Trophoblast cell (in vitro differentiated cells and primary cell): Measurements from ENCODE around the gene QSOX1.
A peak's percentile ranks its signal among the peaks of the same experiment; 100 is the strongest.

ENCODE experiments used
- DNase-seq, 2 donors: peaks; one replicate each; pipeline ENCODE4 v3.0.0-alpha.2; 2016
- H2AFZ ChIP-seq: 2 replicates; pipeline ENCODE4 v1.6.1; 2013; ENCODE audit warnings: low read length, moderate library complexity, mild to moderate bottlenecking; ENCODE audit not compliant: insufficient read depth, poor library complexity
- H2AK5ac ChIP-seq: 2 replicates; pipeline ENCODE4 v1.6.1; 2013; ENCODE audit warnings: mild to moderate bottlenecking, low read length
- H2BK120ac ChIP-seq: 2 replicates; pipeline ENCODE4 v1.6.1; 2013; ENCODE audit warnings: low read length, mild to moderate bottlenecking, moderate library complexity; ENCODE audit not compliant: insufficient read depth, poor library complexity
- H2BK12ac ChIP-seq: 2 replicates; pipeline ENCODE4 v1.6.1; 2013; ENCODE audit warnings: mild to moderate bottlenecking, low read length, moderate library complexity
- H2BK5ac ChIP-seq: 2 replicates; pipeline ENCODE4 v1.6.1; 2013; ENCODE audit warnings: low read length, low read depth, moderate library complexity, mild to moderate bottlenecking; ENCODE audit not compliant: poor library complexity
- H3K14ac ChIP-seq: 2 replicates; pipeline ENCODE4 v1.6.1; 2013; ENCODE audit warnings: mild to moderate bottlenecking, low read length
- H3K18ac ChIP-seq: 2 replicates; pipeline ENCODE4 v1.6.1; 2013; ENCODE audit warnings: mild to moderate bottlenecking, low read length
- H3K23ac ChIP-seq: 2 replicates; pipeline ENCODE4 v1.6.1; 2013; ENCODE audit warnings: low read length
- H3K27ac ChIP-seq: 2 replicates; pipeline ENCODE4 v1.5.1; 2013; ENCODE audit warnings: low read depth, mild to moderate bottlenecking, inconsistent platforms, low read length, moderate library complexity
- H3K27me3 ChIP-seq: 2 replicates; pipeline ENCODE4 v1.6.1; 2013; ENCODE audit warnings: inconsistent platforms, mild to moderate bottlenecking, low read length, moderate library complexity; ENCODE audit not compliant: insufficient read depth
- H3K36me3 ChIP-seq, 2 experiments: 1 replicate in 1 of 2; 2 replicates in 1 of 2; pipeline ENCODE4 v1.6.1; 2013; ENCODE audit warnings: low read length in 2 of 2, mild to moderate bottlenecking in 2 of 2, moderate library complexity in 1 of 2; ENCODE audit not compliant: insufficient read depth in 2 of 2, control insufficient read depth in 1 of 2
- H3K4ac ChIP-seq: 2 replicates; pipeline ENCODE4 v1.6.1; 2013; ENCODE audit warnings: low read depth, mild to moderate bottlenecking, low read length, moderate library complexity
- H3K4me1 ChIP-seq, 2 experiments: 1 replicate in 1 of 2; 2 replicates in 1 of 2; pipeline ENCODE4 v1.6.1; 2013; ENCODE audit warnings: low read length in 2 of 2, mild to moderate bottlenecking in 2 of 2, moderate library complexity in 1 of 2; ENCODE audit not compliant: insufficient read depth in 2 of 2, control insufficient read depth in 1 of 2
- H3K4me2 ChIP-seq: 2 replicates; pipeline ENCODE4 v1.6.1; 2013; ENCODE audit warnings: inconsistent platforms, mild to moderate bottlenecking, low read length, moderate library complexity
- H3K4me3 ChIP-seq: 2 replicates; pipeline ENCODE4 v1.5.1; 2013; ENCODE audit warnings: mild to moderate bottlenecking, low read depth, low read length, inconsistent platforms
- H3K79me1 ChIP-seq: one replicate; pipeline ENCODE4 v1.6.1; 2013; ENCODE audit warnings: low read length
- H3K79me2 ChIP-seq: 2 replicates; pipeline ENCODE4 v1.6.1; 2013; ENCODE audit warnings: low read length, mild to moderate bottlenecking; ENCODE audit not compliant: control insufficient read depth, insufficient read depth, poor library complexity
- H3K9ac ChIP-seq: 2 replicates; pipeline ENCODE4 v1.6.1; 2013; ENCODE audit warnings: mild to moderate bottlenecking, low read length
- H3K9me3 ChIP-seq: 2 replicates; pipeline ENCODE4 v1.6.1; 2013; ENCODE audit warnings: low read depth, mild to moderate bottlenecking, control low read depth, inconsistent platforms, low read length; ENCODE audit not compliant: insufficient read depth
- H4K12ac ChIP-seq: 2 replicates; pipeline ENCODE4 v1.6.1; 2013; ENCODE audit warnings: low read depth, mild to moderate bottlenecking, low read length, moderate library complexity
- H4K8ac ChIP-seq: 2 replicates; pipeline ENCODE4 v1.6.1; 2013; ENCODE audit warnings: low read depth, mild to moderate bottlenecking, low read length, moderate library complexity
- H4K91ac ChIP-seq: one replicate; pipeline ENCODE4 v1.6.1; 2013; ENCODE audit warnings: low read depth, mild to moderate bottlenecking, low read length, moderate library complexity
- WGBS: extraction: QIAGEN DNeasy Blood & Tissue Kit; methylation state at CpG from one replicate; pipeline ENCODE4 v1.1.7; 2013; ENCODE audit warnings: missing lambda C conversion rate; ENCODE audit not compliant: insufficient read length, insufficient coverage; ENCODE audit errors: extremely low coverage; 5-methylcytosine and 5-hydroxymethylcytosine counted together

Gene QSOX1

DNA sequence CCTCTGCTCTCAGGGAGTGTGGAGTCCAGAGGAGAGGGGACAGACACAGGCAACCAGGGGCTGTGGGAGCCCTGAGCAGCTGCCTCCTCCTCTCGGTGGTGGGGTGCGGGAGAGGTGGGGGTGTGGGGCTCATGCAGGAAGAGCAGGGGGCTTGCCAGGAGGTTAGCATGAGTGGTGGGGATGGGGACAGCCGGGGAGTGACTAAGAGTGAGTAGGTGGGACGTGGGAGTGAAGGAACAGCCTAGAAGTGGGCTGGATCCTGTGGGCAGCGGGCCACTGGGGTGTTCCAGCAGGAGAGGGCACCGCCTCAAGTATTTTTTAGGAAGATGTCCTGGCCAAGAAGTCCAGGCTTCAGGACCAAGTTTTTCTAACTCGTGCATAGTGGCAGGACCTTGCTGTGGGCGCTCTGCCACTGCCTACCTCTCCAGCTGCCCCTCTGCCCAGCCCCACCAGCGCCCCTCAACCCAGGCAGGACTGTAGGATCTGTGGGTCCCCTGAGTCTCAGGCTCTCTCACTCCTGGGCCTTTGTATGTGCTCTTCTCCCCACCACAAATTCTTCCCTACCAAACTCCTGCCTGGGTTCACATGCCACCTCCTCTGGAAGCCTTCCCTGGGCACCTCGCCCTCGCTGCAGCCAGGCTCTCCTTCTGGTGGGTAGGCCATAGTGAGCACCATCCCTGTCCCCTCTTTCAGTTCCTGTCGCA lies 56.6 kb downstream of the QSOX1 start:
- Histone ChIP-seq H3K4me2 (no peak overlapping the region), H3K36me3 (no peaks in the 10 kb centered on the region), H3K9me3 (no peaks in the 10 kb centered on the region), H2AFZ (no peak overlapping the region), H3K79me1 (no peaks in the 10 kb centered on the region), H2BK12ac (no peak overlapping the region), H3K27me3 (no peaks in the 10 kb centered on the region), H3K79me2 (no peaks in the 10 kb centered on the region), H3K14ac (no peak overlapping the region), H2BK5ac (no peak overlapping the region), H4K8ac (no peak overlapping the region), H3K4ac (no peak overlapping the region), H3K18ac (no peak overlapping the region), H4K91ac (no peak overlapping the region), H2BK120ac (no peak overlapping the region), H3K9ac (no peak overlapping the region), H2AK5ac (no peak overlapping the region), H3K23ac (no peak overlapping the region), H4K12ac (no peak overlapping the region), H3K4me3 (no peak overlapping the region), H3K4me1 (no peaks in the 10 kb centered on the region), H3K27ac (no peak overlapping the region)
- DNase-seq: no peak
- WGBS: no CpG with 5 or more reads among the region's 12 CpGs

DNA sequence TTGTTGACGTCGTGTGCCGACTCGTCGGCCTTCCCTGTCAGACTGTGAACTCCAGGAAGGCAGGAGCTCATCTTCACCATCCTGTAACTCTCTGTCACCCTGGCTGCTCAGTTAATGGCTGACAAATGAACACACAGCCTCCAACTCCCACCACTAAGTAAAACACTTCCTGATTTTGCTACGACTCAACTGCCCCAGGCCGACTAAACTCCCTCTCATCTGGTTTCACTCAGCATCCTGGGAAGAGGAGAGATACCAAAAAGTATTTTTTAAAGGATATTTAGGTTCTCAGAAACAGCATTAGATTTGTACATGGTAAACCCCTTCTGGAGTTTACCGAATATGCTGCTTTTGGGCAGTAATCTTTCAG lies 57.2 kb downstream of the QSOX1 start:
- no peaks in the 10 kb centered on the region for H3K79me2 ChIP-seq
- H3K23ac ChIP-seq: no peak overlapping the region
- no peak overlapping the region for H2AFZ ChIP-seq
- no peaks in the 10 kb centered on the region for H3K9me3 ChIP-seq
- no peaks in the 10 kb centered on the region for H3K27me3 ChIP-seq
- no peak overlapping the region for H3K4me3 ChIP-seq
- H3K14ac ChIP-seq: no peak overlapping the region
- H4K12ac ChIP-seq: no peak overlapping the region
- no peak overlapping the region for H3K18ac ChIP-seq
- H3K9ac ChIP-seq: no peak overlapping the region
- no peaks in the 10 kb centered on the region for H3K79me1 ChIP-seq
- H4K91ac ChIP-seq: no peak overlapping the region
- H4K8ac ChIP-seq: no peak overlapping the region
- H3K36me3 ChIP-seq: no peaks in the 10 kb centered on the region
- DNase-seq: no peak
- no peak overlapping the region for H3K27ac ChIP-seq
- H2BK120ac ChIP-seq: no peak overlapping the region
- H2BK5ac ChIP-seq: no peak overlapping the region
- WGBS: no CpG with 5 or more reads among the region's 8 CpGs
- H3K4me1 ChIP-seq: no peaks in the 10 kb centered on the region
- H2AK5ac ChIP-seq: no peak overlapping the region
- H2BK12ac ChIP-seq: no peak overlapping the region
- no peak overlapping the region for H3K4ac ChIP-seq
- no peak overlapping the region for H3K4me2 ChIP-seq

DNA sequence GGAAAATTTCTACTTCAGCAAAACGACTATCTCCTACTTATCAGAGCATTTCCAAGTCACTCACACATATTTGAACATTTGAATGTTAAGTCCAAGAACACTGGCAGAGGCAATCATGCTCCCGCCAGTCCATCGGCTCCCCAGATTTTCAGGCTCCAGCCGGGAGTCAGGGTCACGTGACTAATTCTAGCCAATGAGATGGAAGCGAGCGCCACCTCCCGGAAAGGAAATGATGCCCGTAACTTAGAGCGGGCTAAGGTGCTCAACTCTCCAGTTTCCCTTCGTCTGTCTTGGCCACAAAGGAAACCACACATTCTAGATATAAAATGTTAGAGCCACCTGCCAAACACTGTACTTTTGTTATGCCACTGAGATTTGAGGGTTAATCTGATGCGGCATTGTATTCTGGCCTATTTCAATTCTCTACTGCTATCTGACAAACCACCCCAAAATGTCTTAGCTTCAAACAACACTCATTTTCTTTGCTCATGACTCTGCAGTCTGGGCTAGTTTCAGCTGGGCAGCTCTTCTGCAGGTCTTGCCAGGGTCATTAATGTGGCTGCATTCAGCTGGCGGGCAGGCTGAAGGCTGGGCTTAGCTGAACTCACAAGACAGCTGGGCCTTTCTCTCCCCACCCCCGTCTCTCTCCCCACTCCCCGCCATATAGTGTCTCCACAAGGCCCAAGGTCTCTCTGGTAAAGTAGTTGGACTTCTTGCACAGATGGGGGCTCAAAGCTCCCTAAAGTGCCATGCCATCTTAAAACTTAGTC lies 58.9 kb downstream of the QSOX1 start:
- no CpG with 5 or more reads among the region's 15 CpGs for WGBS
- Histone ChIP-seq H3K27me3 (no peaks in the 10 kb centered on the region), H2AK5ac (no peak overlapping the region), H4K91ac (no peak overlapping the region), H3K18ac (no peak overlapping the region), H3K4me1 (no peaks in the 10 kb centered on the region), H3K9ac (no peak overlapping the region), H2BK12ac (no peak overlapping the region), H3K79me1 (no peaks in the 10 kb centered on the region), H3K36me3 (no peaks in the 10 kb centered on the region), H3K23ac (no peak overlapping the region), H4K8ac (no peak overlapping the region), H4K12ac (no peak overlapping the region), H3K4me2 (peak overlapping the region; percentile 33), H3K4ac (no peak overlapping the region), H3K9me3 (no peaks in the 10 kb centered on the region), H3K79me2 (no peaks in the 10 kb centered on the region), H3K4me3 (no peak overlapping the region), H2BK120ac (no peak overlapping the region), H2BK5ac (no peak overlapping the region), H3K27ac (no peak overlapping the region), H2AFZ (no peak overlapping the region), H3K14ac (no peak overlapping the region)
- peak; percentile 38 to 77 for DNase-seq

DNA sequence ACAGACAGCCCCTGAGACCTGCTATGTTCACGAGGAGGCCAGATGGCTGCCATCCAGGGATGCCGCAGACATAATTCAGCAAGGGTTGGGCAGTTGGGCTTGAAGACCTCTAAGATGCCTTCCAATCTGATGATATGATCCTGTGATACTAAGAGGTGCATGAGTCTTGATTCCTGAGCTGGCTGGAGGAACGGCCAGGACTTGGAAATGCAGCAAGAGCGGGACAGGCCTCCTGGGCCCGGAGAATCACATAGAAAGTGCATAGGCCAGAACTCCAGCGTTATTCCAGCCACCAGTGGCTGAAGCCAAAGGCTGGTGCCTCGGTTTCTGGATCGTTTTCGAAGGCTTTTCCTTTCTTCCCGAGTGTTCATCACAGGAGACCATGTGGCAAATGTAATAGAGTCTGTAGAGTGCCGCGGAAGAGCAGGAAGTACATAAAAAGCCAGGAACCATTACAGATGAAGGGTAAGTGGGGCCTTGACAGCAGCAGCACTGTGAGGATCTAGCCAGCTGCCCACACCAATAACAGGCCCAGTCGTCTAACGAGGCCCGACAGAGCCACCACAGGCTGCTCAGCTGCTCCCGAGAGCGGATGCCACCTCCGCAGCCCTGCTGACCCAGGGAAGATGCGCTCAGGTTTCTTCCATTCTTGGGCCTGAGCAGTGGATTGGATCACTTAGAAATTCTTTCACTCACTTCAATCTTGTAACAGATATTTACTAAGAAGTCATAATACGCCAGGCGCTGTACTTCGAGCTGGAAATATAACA lies 61.4 kb downstream of the QSOX1 start:
- Histone ChIP-seq H2BK12ac (no peak overlapping the region), H4K12ac (no peak overlapping the region), H3K14ac (no peak overlapping the region), H3K4me3 (no peak overlapping the region), H4K8ac (no peak overlapping the region), H2BK120ac (no peak overlapping the region), H3K36me3 (no peaks in the 10 kb centered on the region), H3K23ac (no peak overlapping the region), H3K4ac (no peak overlapping the region), H2BK5ac (no peak overlapping the region), H4K91ac (no peak overlapping the region), H2AFZ (no peak overlapping the region), H3K79me1 (no peaks in the 10 kb centered on the region), H2AK5ac (no peak overlapping the region), H3K4me2 (no peak overlapping the region), H3K9me3 (no peaks in the 10 kb centered on the region), H3K79me2 (no peaks in the 10 kb centered on the region), H3K27ac (no peak overlapping the region), H3K18ac (no peak overlapping the region), H3K27me3 (no peaks in the 10 kb centered on the region), H3K9ac (no peak overlapping the region), H3K4me1 (no peaks in the 10 kb centered on the region)
- WGBS: no CpG with 5 or more reads among the region's 22 CpGs
- no peak for DNase-seq
